WTC11 (cell line): ENCODE results near the gene ABHD12. TPM values are rescaled to one million over a fixed set of nuclear protein-coding genes. Genes with fewer than 3 reads are reported as not detected.
A peak's percentile ranks its signal among the peaks of the same experiment; 100 is the strongest.

Experiments used
- ATAC-seq: fragments of 200-7000 bp; cut with Tn5 transposase; 2 replicates; pipeline ENCODE4 v1.10.0; 2021; ENCODE audit warnings: mild to moderate bottlenecking, moderate library complexity
- CTCF ChIA-PET: fragments of 300-600 bp; sonication (Branson Sonifier 250); formaldehyde crosslinking; loops from one replicate; lab custom pipeline; 2021; ENCODE audit warnings: antibody characterized with exemption; lab: Charles Lee
- POLR2A ChIA-PET: fragments of 350-600 bp; sonication (Branson Sonifier 250); formaldehyde crosslinking; loops from one replicate; lab custom pipeline; 2021; ENCODE audit warnings: antibody characterized with exemption; lab: Charles Lee
- DNase-seq: peaks from one replicate; pipeline ENCODE4 v3.0.0; 2021; ENCODE audit warnings: low spot score
- H3K27ac Mint-ChIP-seq: 2 replicates; pipeline ENCODE4 v1.8.0; 2021; ENCODE audit warnings: mixed read lengths
- H3K27me3 Mint-ChIP-seq: 2 replicates; pipeline ENCODE4 v1.8.0; 2021; ENCODE audit warnings: low read depth, mild to moderate bottlenecking, moderate library complexity, mixed read lengths
- H3K36me3 Mint-ChIP-seq: 2 replicates; pipeline ENCODE4 v1.8.0; 2021; ENCODE audit warnings: mixed read lengths
- H3K4me1 Mint-ChIP-seq: 2 replicates; pipeline ENCODE4 v1.8.0; 2022; ENCODE audit warnings: mixed read lengths
- H3K4me3 Mint-ChIP-seq: 2 replicates; pipeline ENCODE4 v1.8.0; 2021; ENCODE audit warnings: mild to moderate bottlenecking, moderate library complexity, mixed read lengths
- H3K9me3 Mint-ChIP-seq: 2 replicates; pipeline ENCODE4 v1.8.0; 2021; ENCODE audit warnings: mixed read lengths
- ATF2 ChIP-seq: sonication (generic); formaldehyde crosslinking; IDR thresholded peaks from 2 replicates; pipeline ENCODE4 v1.8.1; 2022; ENCODE audit warnings: low read depth, missing genetic modification reagents, borderline replicate concordance
- CREB1 ChIP-seq: sonication (generic); formaldehyde crosslinking; IDR thresholded peaks from 2 replicates; pipeline ENCODE4 v1.8.0; 2023; ENCODE audit warnings: mild to moderate bottlenecking, missing genetic modification reagents
- CREM ChIP-seq: sonication (generic); formaldehyde crosslinking; IDR thresholded peaks from 2 replicates; pipeline ENCODE4 v1.8.1; 2022; ENCODE audit warnings: mild to moderate bottlenecking, missing genetic modification reagents, moderate library complexity
- E2F5 ChIP-seq: sonication (generic); formaldehyde crosslinking; IDR thresholded peaks from 2 replicates; pipeline ENCODE4 v1.8.1; 2022; ENCODE audit warnings: mild to moderate bottlenecking, moderate library complexity, missing genetic modification reagents
- EMX1 ChIP-seq: fragments of 250-450 bp; sonication (Bioruptor Pico); IDR thresholded peaks from 2 replicates; pipeline ENCODE4 v1.8.0; 2021; ENCODE audit warnings: mild to moderate bottlenecking
- ESRRA ChIP-seq: sonication (generic); formaldehyde crosslinking; IDR thresholded peaks from 2 replicates; pipeline ENCODE4 v1.8.1; 2022; ENCODE audit warnings: mild to moderate bottlenecking, missing genetic modification reagents, borderline replicate concordance
- GTF2I ChIP-seq: fragments of 250-450 bp; sonication (Bioruptor Pico); conservative IDR thresholded peaks from 2 replicates; pipeline ENCODE4 v1.4.0; 2021; ENCODE audit warnings: mild to moderate bottlenecking
- IRF2 ChIP-seq: sonication (generic); formaldehyde crosslinking; IDR thresholded peaks from 2 replicates; pipeline ENCODE4 v1.8.0; 2022; ENCODE audit warnings: low read depth, missing genetic modification reagents, borderline replicate concordance
- MLX ChIP-seq: sonication (generic); formaldehyde crosslinking; IDR thresholded peaks from 2 replicates; pipeline ENCODE4 v1.8.1; 2023; ENCODE audit warnings: mild to moderate bottlenecking, missing genetic modification reagents, moderate library complexity
- NFATC4 ChIP-seq: fragments of 250-450 bp; sonication (Bioruptor Pico); IDR thresholded peaks from 2 replicates; pipeline ENCODE4 v1.9.0; 2021; ENCODE audit warnings: mild to moderate bottlenecking
- NFYB ChIP-seq: sonication (generic); formaldehyde crosslinking; conservative IDR thresholded peaks from 2 replicates; pipeline ENCODE4 v1.8.0; 2022; ENCODE audit warnings: low read depth, missing genetic modification reagents
- PRDM15 ChIP-seq: sonication (generic); formaldehyde crosslinking; IDR thresholded peaks from 2 replicates; pipeline ENCODE4 v1.8.0; 2022; ENCODE audit warnings: missing genetic modification reagents
- RORB ChIP-seq: fragments of 250-450 bp; sonication (Bioruptor Pico); IDR thresholded peaks from 2 replicates; pipeline ENCODE4 v1.9.0; 2021; ENCODE audit warnings: mild to moderate bottlenecking
- SMAD3 ChIP-seq: sonication (generic); formaldehyde crosslinking; IDR thresholded peaks from 2 replicates; pipeline ENCODE4 v1.8.0; 2022; ENCODE audit warnings: missing genetic modification reagents, mild to moderate bottlenecking, borderline replicate concordance
- ZNF121 ChIP-seq: sonication (generic); formaldehyde crosslinking; IDR thresholded peaks from 2 replicates; pipeline ENCODE4 v1.8.0; 2023; ENCODE audit warnings: missing genetic modification reagents
- ZNF138 ChIP-seq: sonication (generic); formaldehyde crosslinking; conservative IDR thresholded peaks from 2 replicates; pipeline ENCODE4 v1.8.1; 2022; ENCODE audit warnings: mild to moderate bottlenecking, moderate library complexity, missing genetic modification reagents
- ZNF281 ChIP-seq: sonication (generic); formaldehyde crosslinking; IDR thresholded peaks from 2 replicates; pipeline ENCODE4 v1.8.0; 2023; ENCODE audit warnings: mild to moderate bottlenecking, missing genetic modification reagents
- total RNA-seq: library from RNA; stranded (reverse); gene quantifications from 3 replicates; pipeline ENCODE4 v1.2.3, GENCODE V29; 2021

ABHD12 gene
- total RNA-seq, 1 experiment from 2014 or later, result 63.1 TPM

GRCh38 chr20:25355866-25356265, 34.8 kb downstream of the ABHD12 start:
- peaks cover 75% of the 10 kb centered on the region for H3K4me1 Mint-ChIP-seq
- ChIA-PET POLR2A (interaction anchor here (1.2 kb wide), 1 partner anchor 29 kb away, joined by 4 read pairs; no protein-coding TSS in a partner anchor), CTCF (interaction anchor here (0.6 to 2.5 kb wide), 5 partner anchors 20 to 297 kb away, joined by 3 to 12 read pairs (median 4); no protein-coding TSS in a partner anchor)
- no peak overlapping the region for H3K4me3 Mint-ChIP-seq
- H3K36me3 Mint-ChIP-seq, result no peaks in the 10 kb centered on the region
- DNase-seq (no peak), ATAC-seq (no peak)
- H3K27me3 Mint-ChIP-seq, result no peaks in the 10 kb centered on the region
- peak overlapping the region; percentile 98 for H3K27ac Mint-ChIP-seq
- no peaks in the 10 kb centered on the region for H3K9me3 Mint-ChIP-seq
- no peak for TF ChIP-seq RORB (CRISPR knock-in tag)
- TF ChIP-seq CREB1 (CRISPR knock-in tag), result no peak
- no peak for TF ChIP-seq CREM (CRISPR knock-in tag)
- no peak for TF ChIP-seq E2F5 (CRISPR knock-in tag)
- no peak for TF ChIP-seq MLX (CRISPR knock-in tag)
- TF ChIP-seq NFYB (CRISPR knock-in tag), result no peak
- no peak for TF ChIP-seq PRDM15 (CRISPR knock-in tag)
- no peak for TF ChIP-seq NFATC4
- no peak for TF ChIP-seq ATF2
- TF ChIP-seq GTF2I (CRISPR knock-in tag), result no peak
- no peak for TF ChIP-seq ZNF281 (CRISPR knock-in tag)
- TF ChIP-seq SMAD3 (CRISPR knock-in tag), result no peak
- TF ChIP-seq ZNF138 (CRISPR knock-in tag), result no peak

GRCh38 chr20:25355011-25355595, 35.5 kb downstream of the ABHD12 start:
- Mint-ChIP-seq H3K27me3 (no peaks in the 10 kb centered on the region), H3K36me3 (peaks cover 4% of the 10 kb centered on the region; the same call in 1 of the 2 replicates), H3K4me3 (no peak overlapping the region), H3K4me1 (peaks cover 76% of the 10 kb centered on the region), H3K9me3 (peaks cover under 1% of the 10 kb centered on the region), H3K27ac (peak overlapping the region; percentile 98)
- ATAC-seq (no peak), DNase-seq (no peak)
- CTCF ChIA-PET, result interaction anchor here (1.5 to 2.5 kb wide), 2 partner anchors 19 to 44 kb away, joined by 5 to 12 read pairs; no protein-coding TSS in a partner anchor
- TF ChIP-seq EMX1, result no peak
- TF ChIP-seq IRF2 (CRISPR knock-in tag), result no peak
- no peak for TF ChIP-seq ESRRA (CRISPR knock-in tag)
- no peak for TF ChIP-seq ZNF121 (CRISPR knock-in tag)
- no peak for TF ChIP-seq RORB (CRISPR knock-in tag)
- POLR2A ChIA-PET, result interaction anchor here (0.7 kb wide), 1 partner anchor 134 kb away, joined by 3 read pairs; no protein-coding TSS in a partner anchor
